GM21360 (cell line): ENCODE data around the gene SRSF1.

ENCODE experiments used
- ATAC-seq: cut with Tn5 transposase; IDR thresholded peaks from one replicate; pipeline ENCODE4 v1.9.1; 2021; ENCODE audit warnings: mild to moderate bottlenecking, moderate library complexity; ENCODE audit not compliant: unreplicated experiment

Gene SRSF1

GRCh38 chr17:58019521-58019920 is 12.5 kb upstream of the SRSF1 start:
- ATAC-seq: no peak

- ATAC-seq: no peak
These were observed 12.0 kb upstream of the SRSF1 start for GRCh38 chr17:58019039-58019438.

GRCh38 chr17:58010067-58010799 is 3.2 kb upstream of the SRSF1 start:
- ATAC-seq: no peak

- ATAC-seq: peak; percentile 29
These were observed 998 bp upstream of the SRSF1 start for GRCh38 chr17:58007781-58008706.

GRCh38 chr17:58006560-58006923 is 504 bp downstream of the SRSF1 start:
- no peak for ATAC-seq

GRCh38 chr17:58005728-58006559 is 1.1 kb downstream of the SRSF1 start:
- no peak for ATAC-seq

GRCh38 chr17:58005031-58005727 is 1.9 kb downstream of the SRSF1 start:
- ATAC-seq: no peak

- ATAC-seq: no peak
These were observed 3.0 kb downstream of the SRSF1 start for GRCh38 chr17:58004060-58004459.

GRCh38 chr17:58002973-58003372 is 4.1 kb downstream of the SRSF1 start:
- no peak for ATAC-seq

- no peak for ATAC-seq
These were observed 4.7 kb downstream of the SRSF1 start for GRCh38 chr17:58002154-58002948.

GRCh38 chr17:58001461-58002124 is 5.5 kb downstream of the SRSF1 start:
- no peak for ATAC-seq

- no peak for ATAC-seq
These were observed 7.5 kb downstream of the SRSF1 start for GRCh38 chr17:57999496-58000017.

- ATAC-seq: no peak
These were observed 8.0 kb downstream of the SRSF1 start for GRCh38 chr17:57999010-57999495.

- ATAC-seq: no peak
These were observed 9.8 kb downstream of the SRSF1 start for GRCh38 chr17:57997085-57997809.

- peak; percentile 56 for ATAC-seq
These were observed 11.7 kb downstream of the SRSF1 start for GRCh38 chr17:57995076-57995956.

- no peak for ATAC-seq
These were observed 12.6 kb downstream of the SRSF1 start for GRCh38 chr17:57994436-57994835.
